SK-N-SH (cell line): Measurements from ENCODE around the gene PALM3.

Experiments
- EP300 ChIP-seq, 2 experiments: IDR thresholded peaks; 2 replicates each; pipeline versions ENCODE4 v1.4.0 to v1.6.1; 2012; ENCODE audit warnings: borderline replicate concordance in 1 of 2, low read depth in 1 of 2, low read length in 1 of 2
- SIN3A ChIP-seq: IDR thresholded peaks from 2 replicates; pipeline ENCODE4 v1.6.1; 2012; ENCODE audit warnings: low read depth, mild to moderate bottlenecking, low read length, moderate library complexity, borderline replicate concordance
- TEAD4 ChIP-seq: IDR thresholded peaks from 2 replicates; pipeline ENCODE4 v1.4.0; 2012; ENCODE audit warnings: mild to moderate bottlenecking, borderline replicate concordance; ENCODE audit not compliant: insufficient read depth

DNA sequence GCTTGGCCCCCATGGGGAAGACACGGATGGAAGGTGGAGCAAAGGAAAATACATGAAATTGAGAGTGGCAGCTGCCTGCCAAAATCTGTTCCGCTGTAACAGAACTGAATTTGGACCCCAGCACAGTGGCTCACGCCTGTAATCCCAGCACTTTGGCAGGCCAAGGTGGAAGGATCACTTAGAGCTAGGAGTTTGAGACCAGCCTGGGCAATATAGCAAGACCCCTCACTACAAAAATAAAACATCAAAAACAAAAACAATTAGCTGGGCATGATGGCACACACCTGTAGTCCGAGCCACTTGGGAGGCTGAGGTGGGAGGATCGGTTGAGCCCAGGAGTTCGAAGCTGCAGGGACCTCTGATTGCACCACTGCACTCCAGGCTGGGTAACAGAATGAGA lies 9.4 kb downstream of the PALM3 start:
- TF ChIP-seq EP300 (IDR thresholded peaks at IDR 0.05; ENCODE audit: borderline replicate concordance in 1 of 2, low read depth in 1 of 2, low read length in 1 of 2) (no peak), TEAD4 (no peak), SIN3A (no peak)
